22Rv1 (cell line): Measurements from ENCODE around the gene USP50.
A peak's percentile ranks its signal among the peaks of the same experiment; 100 is the strongest.
"Not testable (repeated sequence)": the region's sequence is repeated elsewhere in the genome, so short reads cannot be mapped to it uniquely, and the experiment has no call there.

ENCODE experiments used
- H3K27ac ChIP-seq: fragments of 450-650 bp; 2 replicates; pipeline ENCODE4 v1.5.1; 2017
- CTCF ChIP-seq: fragments of 450-650 bp; IDR thresholded peaks from 2 replicates; pipeline ENCODE4 v1.5.1; 2017; ENCODE audit warnings: mild to moderate bottlenecking
- ZFX ChIP-seq: fragments of 450-650 bp; IDR thresholded peaks from 2 replicates; pipeline ENCODE4 v1.6.1; 2017; ENCODE audit warnings: antibody characterized with exemption, borderline replicate concordance

USP50 gene

GRCh38 chr15:50503144-50503543 lies 43.3 kb downstream of the USP50 start:
- H3K27ac ChIP-seq = no peak overlapping the region
- TF ChIP-seq ZFX (no peak), CTCF (no peak)

GRCh38 chr15:50501815-50502214 lies 44.7 kb downstream of the USP50 start:
- H3K27ac ChIP-seq = peak overlapping the region; percentile 44
- TF ChIP-seq ZFX (no peak), CTCF (0 out of 2 replicates have a peak, but pooled peaks have one; percentile 9)

- peak overlapping the region; percentile 44; the same call in 1 of the 2 replicates for H3K27ac ChIP-seq
- TF ChIP-seq CTCF (no peak), ZFX (no peak)
Measured at GRCh38 chr15:50500352-50500751, 46.1 kb downstream of the USP50 start.

- H3K27ac ChIP-seq = no peak overlapping the region
- TF ChIP-seq CTCF (no peak), ZFX (no peak)
Measured at GRCh38 chr15:50496692-50497091, 49.8 kb downstream of the USP50 start.

- H3K27ac ChIP-seq = not testable (repeated sequence)
Measured at GRCh38 chr15:50494547-50494946, 51.9 kb downstream of the USP50 start.

- no peak for TF ChIP-seq CTCF
- TF ChIP-seq ZFX = no peak
- no peak overlapping the region for H3K27ac ChIP-seq
Measured at GRCh38 chr15:50493625-50494024, 52.8 kb downstream of the USP50 start.

GRCh38 chr15:50487287-50487686 lies 59.2 kb downstream of the USP50 start:
- no peak overlapping the region for H3K27ac ChIP-seq

More at GRCh38 chr15:50487287-50487686, 59.2 kb downstream of the USP50 start:
- TF ChIP-seq ZFX = no peak
- TF ChIP-seq CTCF = no peak
